Sigmoid colon (tissue), 4 donors: Measurements from ENCODE around the gene GNE.

Experiments
- POLR2A ChIP-seq, 2 donors: fragments of 450-650 bp; IDR thresholded peaks; one replicate each; pipeline ENCODE4 v1.6.1; 2016; ENCODE audit warnings: antibody characterized with exemption in 2 of 2, mild to moderate bottlenecking in 2 of 2, moderate library complexity in 2 of 2
- POLR2AphosphoS5 ChIP-seq, 4 donors: sonication (generic); formaldehyde crosslinking; IDR thresholded peaks; one replicate each; pipeline ENCODE4 v1.6.1; 2017; ENCODE audit warnings: antibody characterized with exemption in 4 of 4
- TF ChIP-seq, protein P1 (sequence below), 4 experiments: fragments of 450-650 bp in 3 of 4; fragments of 200-600 bp in 1 of 4; IDR thresholded peaks; one replicate each; pipeline ENCODE4 v1.5.1; 2016 to 2019; ENCODE audit warnings: antibody characterized with exemption in 4 of 4, mild to moderate bottlenecking in 3 of 4, moderate library complexity in 2 of 4

DNA sequence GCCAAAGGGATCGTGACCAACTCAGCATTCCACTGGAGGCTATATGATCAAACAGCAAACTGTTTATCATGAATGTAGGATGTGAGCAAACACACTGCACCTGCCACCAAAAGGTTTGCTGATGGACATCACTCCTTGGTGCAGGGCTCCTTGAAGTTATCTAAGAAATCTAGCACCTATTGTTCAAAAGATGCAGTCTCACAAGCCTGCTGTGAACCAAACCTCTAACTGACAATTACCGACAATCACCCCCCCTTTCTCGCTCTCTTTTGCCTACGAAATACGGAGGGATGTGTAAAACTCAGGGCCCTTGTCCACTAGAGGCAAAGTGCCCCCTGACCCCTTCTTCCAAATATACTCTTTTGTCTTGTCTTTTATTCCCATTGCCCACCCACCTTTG lies 70.0 kb downstream of the GNE start:
- TF ChIP-seq, protein P1, sequence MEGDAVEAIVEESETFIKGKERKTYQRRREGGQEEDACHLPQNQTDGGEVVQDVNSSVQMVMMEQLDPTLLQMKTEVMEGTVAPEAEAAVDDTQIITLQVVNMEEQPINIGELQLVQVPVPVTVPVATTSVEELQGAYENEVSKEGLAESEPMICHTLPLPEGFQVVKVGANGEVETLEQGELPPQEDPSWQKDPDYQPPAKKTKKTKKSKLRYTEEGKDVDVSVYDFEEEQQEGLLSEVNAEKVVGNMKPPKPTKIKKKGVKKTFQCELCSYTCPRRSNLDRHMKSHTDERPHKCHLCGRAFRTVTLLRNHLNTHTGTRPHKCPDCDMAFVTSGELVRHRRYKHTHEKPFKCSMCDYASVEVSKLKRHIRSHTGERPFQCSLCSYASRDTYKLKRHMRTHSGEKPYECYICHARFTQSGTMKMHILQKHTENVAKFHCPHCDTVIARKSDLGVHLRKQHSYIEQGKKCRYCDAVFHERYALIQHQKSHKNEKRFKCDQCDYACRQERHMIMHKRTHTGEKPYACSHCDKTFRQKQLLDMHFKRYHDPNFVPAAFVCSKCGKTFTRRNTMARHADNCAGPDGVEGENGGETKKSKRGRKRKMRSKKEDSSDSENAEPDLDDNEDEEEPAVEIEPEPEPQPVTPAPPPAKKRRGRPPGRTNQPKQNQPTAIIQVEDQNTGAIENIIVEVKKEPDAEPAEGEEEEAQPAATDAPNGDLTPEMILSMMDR (IDR thresholded peaks at IDR 0.05), result no peak
- no peak for TF ChIP-seq POLR2AphosphoS5 (IDR thresholded peaks at IDR 0.05)
- no peak for TF ChIP-seq POLR2A (IDR thresholded peaks at IDR 0.05)
